ENCODE results near the gene ACAT2.
A peak's percentile ranks its signal among the peaks of the same experiment; 100 is the strongest.
"Not testable (repeated sequence)": the region's sequence is repeated elsewhere in the genome, so short reads cannot be mapped to it uniquely, and the experiment has no call there.

The ACAT2 gene

GRCh38 chr6:159766906-159767305 lies 5.1 kb downstream of the ACAT2 start:
- no peak for DNase-seq (ENCODE audit: low spot score)

GRCh38 chr6:159769470-159769869 lies 7.6 kb downstream of the ACAT2 start:
- no peak for FAIRE-seq

More at GRCh38 chr6:159766906-159767305, 5.1 kb downstream of the ACAT2 start:
- FAIRE-seq = no peak

GRCh38 chr6:159772196-159772595 lies 10.4 kb downstream of the ACAT2 start:
- FAIRE-seq (no peak), DNase-seq (ENCODE audit: low spot score) (no peak)

More at GRCh38 chr6:159769470-159769869, 7.6 kb downstream of the ACAT2 start:
- DNase-seq (ENCODE audit: low spot score) = no peak

- DNase-seq (ENCODE audit: low spot score) (no peak), FAIRE-seq (no peak)
Measured at GRCh38 chr6:159777240-159777904, 15.5 kb downstream of the ACAT2 start.

GRCh38 chr6:159778131-159778530 lies 16.3 kb downstream of the ACAT2 start:
- no peak for FAIRE-seq

GRCh38 chr6:159778542-159779103 lies 16.8 kb downstream of the ACAT2 start:
- no peak for FAIRE-seq
- no peak for DNase-seq (ENCODE audit: low spot score)

More at GRCh38 chr6:159778131-159778530, 16.3 kb downstream of the ACAT2 start:
- DNase-seq (ENCODE audit: low spot score) = no peak

GRCh38 chr6:159788276-159788675 lies 26.4 kb downstream of the ACAT2 start:
- FAIRE-seq (no peak), DNase-seq (ENCODE audit: low spot score) (no peak)

GRCh38 chr6:159788753-159789376 lies 27.0 kb downstream of the ACAT2 start:
- DNase-seq (ENCODE audit: low spot score) = peak; percentile 11

GRCh38 chr6:159789377-159790148 lies 27.7 kb downstream of the ACAT2 start, which contains the start of gene TCP1:
Gene TCP1 (minus strand): TSS chr6:159789602. CDS start chr6:159789468, 134 bp downstream.
- FAIRE-seq (peak; percentile 86), DNase-seq (ENCODE audit: low spot score) (peak; percentile 96)

More at GRCh38 chr6:159788753-159789376, 27.0 kb downstream of the ACAT2 start:
- FAIRE-seq = no peak

- peak; percentile 57 for FAIRE-seq
- DNase-seq (ENCODE audit: low spot score) = peak; percentile 90
Measured at GRCh38 chr6:159790149-159790955, 28.5 kb downstream of the ACAT2 start, which contains the start of gene MRPL18. Gene MRPL18 (plus strand): TSS chr6:159790467. CDS start chr6:159790588, 121 bp downstream.

GRCh38 chr6:159790956-159791598 lies 29.2 kb downstream of the ACAT2 start:
- DNase-seq (ENCODE audit: low spot score) = no peak
- FAIRE-seq = no peak

- not testable (repeated sequence) for FAIRE-seq; DNase-seq (ENCODE audit: low spot score)
Measured at GRCh38 chr6:159794976-159795375, 33.1 kb downstream of the ACAT2 start.

GRCh38 chr6:159797554-159797953 lies 35.7 kb downstream of the ACAT2 start:
- no peak for DNase-seq (ENCODE audit: low spot score)
- FAIRE-seq = no peak

GRCh38 chr6:159800141-159800865 lies 38.5 kb downstream of the ACAT2 start, which contains the start of gene PNLDC1:
Gene PNLDC1 (plus strand): TSS chr6:159800276. CDS start chr6:159800308, 32 bp downstream.
- FAIRE-seq = no peak

GRCh38 chr6:159801935-159802334 lies 40.1 kb downstream of the ACAT2 start:
- FAIRE-seq (no peak), DNase-seq (ENCODE audit: low spot score) (no peak)

More at GRCh38 chr6:159800141-159800865, 38.5 kb downstream of the ACAT2 start, which contains the start of gene PNLDC1:
- DNase-seq (ENCODE audit: low spot score) = no peak

- no peak for DNase-seq (ENCODE audit: low spot score)
Measured at GRCh38 chr6:159804504-159804903, 42.7 kb downstream of the ACAT2 start.

GRCh38 chr6:159805440-159806020 lies 43.7 kb downstream of the ACAT2 start:
- DNase-seq (ENCODE audit: low spot score) (no peak), FAIRE-seq (no peak)

More at GRCh38 chr6:159804504-159804903, 42.7 kb downstream of the ACAT2 start:
- FAIRE-seq = no peak

GRCh38 chr6:159806021-159806458 lies 44.2 kb downstream of the ACAT2 start:
- DNase-seq (ENCODE audit: low spot score) = peak; percentile 13
- FAIRE-seq = no peak
